NCI-H1436 (cell line): ENCODE data around the gene SEC61B.

Experiments
- DNase-seq: peaks from one replicate; lab custom pipeline; 2025; lab: John Stamatoyannopoulos, UW

SEC61B gene

DNA sequence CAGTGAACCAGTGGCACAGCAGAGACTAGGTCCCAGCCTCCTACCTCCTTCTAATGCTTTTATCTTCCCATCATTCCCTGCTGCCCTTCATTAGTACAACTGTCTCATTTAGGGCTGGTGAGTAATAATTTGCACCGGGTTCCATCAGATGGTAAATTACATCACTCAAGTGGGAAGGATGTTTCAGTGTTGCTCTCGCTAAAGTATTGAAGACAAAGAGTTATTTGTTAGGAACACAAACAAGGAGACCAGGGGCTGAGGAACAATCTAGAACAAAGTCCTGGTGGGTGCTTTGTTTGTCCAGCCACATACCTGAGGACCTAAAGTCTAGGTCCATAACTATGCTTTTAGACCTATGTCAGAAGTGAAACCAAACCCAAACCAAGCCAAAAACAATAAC is 52.4 kb downstream of the SEC61B start:
- DNase-seq: no peak
